Measurements from ENCODE around the gene RRAS2.

The RRAS2 gene

DNA sequence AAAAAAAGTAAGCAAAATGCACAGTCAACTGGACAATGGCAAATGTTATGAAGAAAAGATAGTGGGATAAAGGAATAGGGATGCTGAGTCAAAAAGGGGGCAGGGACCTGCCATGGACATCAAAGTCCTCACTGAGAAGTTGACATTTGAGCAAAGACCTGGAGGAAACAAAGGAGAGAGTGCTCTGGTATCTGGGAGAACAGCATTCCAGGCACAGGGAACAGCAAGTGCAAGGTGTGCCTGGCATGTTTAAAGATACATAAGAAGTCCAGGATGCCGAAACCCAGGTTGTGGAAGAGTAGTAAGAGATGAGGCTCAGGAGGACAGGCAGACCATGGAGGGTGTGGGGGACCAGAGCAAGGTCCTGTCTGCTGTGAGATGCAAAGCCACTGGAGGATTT lies 123.3 kb downstream of the RRAS2 start:
- TF ChIP-seq, protein P1, sequence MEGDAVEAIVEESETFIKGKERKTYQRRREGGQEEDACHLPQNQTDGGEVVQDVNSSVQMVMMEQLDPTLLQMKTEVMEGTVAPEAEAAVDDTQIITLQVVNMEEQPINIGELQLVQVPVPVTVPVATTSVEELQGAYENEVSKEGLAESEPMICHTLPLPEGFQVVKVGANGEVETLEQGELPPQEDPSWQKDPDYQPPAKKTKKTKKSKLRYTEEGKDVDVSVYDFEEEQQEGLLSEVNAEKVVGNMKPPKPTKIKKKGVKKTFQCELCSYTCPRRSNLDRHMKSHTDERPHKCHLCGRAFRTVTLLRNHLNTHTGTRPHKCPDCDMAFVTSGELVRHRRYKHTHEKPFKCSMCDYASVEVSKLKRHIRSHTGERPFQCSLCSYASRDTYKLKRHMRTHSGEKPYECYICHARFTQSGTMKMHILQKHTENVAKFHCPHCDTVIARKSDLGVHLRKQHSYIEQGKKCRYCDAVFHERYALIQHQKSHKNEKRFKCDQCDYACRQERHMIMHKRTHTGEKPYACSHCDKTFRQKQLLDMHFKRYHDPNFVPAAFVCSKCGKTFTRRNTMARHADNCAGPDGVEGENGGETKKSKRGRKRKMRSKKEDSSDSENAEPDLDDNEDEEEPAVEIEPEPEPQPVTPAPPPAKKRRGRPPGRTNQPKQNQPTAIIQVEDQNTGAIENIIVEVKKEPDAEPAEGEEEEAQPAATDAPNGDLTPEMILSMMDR (IDR thresholded peaks at IDR 0.05; ENCODE audit: low read depth, low read length), result no peak
- no peak for DNase-seq (ENCODE audit: low read depth in 2 of 2)
- no peak overlapping the region for H3K4me3 ChIP-seq (replicated peaks in 1 of 2; ENCODE audit: low read depth in 2 of 2, low read length in 2 of 2)

DNA sequence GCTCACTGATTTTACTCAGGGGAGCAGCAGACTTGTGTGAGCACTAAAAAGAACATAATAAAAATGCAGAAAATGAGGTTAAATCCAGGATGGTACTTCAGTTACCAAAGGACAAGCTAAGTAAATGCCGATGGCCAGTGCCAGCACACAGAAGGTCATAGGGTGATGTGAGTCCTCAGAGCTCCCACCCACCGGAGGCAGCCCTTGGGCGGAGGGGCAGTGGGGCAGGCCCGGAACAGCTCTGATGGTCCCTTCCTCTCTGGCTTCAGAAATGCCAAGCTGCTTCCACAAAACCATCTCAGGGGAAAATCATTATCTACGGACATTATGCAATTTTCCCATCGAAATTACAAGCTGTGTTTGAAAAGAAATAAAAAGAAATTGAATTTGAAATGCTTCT lies 124.5 kb downstream of the RRAS2 start:
- no peak for DNase-seq (ENCODE audit: low read depth in 2 of 2)
- TF ChIP-seq, protein P1 (IDR thresholded peaks at IDR 0.05; ENCODE audit: low read depth, low read length), result no peak
- H3K4me3 ChIP-seq (replicated peaks in 1 of 2; ENCODE audit: low read depth in 2 of 2, low read length in 2 of 2), result no peak overlapping the region

DNA sequence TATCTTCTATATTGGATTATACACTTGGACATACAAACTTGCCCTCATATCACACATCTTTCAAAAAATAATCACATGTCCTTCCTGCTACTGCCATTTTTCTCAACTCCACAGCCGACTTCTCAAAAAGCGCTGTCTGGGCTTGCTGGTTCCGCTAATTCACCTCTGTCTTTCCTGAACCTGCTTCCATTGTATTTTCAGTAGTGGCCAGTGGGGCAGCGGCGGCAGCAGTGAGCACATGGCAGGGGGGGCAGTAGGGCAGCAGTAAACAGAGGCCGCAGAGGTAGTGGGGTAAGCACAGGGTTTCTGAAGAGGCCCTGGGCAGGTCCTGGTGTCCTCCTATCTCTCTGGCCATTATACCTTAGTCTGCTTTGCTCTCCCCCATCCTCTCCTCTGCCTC lies 126.3 kb downstream of the RRAS2 start:
- TF ChIP-seq, protein P1 (IDR thresholded peaks at IDR 0.05; ENCODE audit: low read depth, low read length), result peak; percentile 24

DNA sequence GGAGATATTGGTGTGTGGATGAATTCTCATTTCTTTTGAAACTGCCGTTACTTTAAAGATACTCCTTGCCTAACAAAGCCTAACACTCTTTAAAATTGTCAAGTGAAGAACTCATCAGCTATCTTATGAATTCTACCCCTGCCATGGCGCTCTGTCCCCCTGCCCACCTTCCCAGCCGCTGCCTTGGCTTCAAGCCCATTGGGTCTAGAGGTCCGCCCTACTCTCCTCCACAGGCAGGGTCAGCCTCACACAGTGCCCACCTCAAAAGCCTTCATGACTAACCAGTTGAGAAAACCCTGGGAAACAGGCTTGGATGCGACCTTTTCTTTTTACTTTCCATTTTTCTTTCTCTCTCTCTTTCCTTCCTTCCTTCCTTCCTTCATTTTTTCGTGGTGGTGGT lies 128.6 kb downstream of the RRAS2 start:
- no peak overlapping the region for H3K4me3 ChIP-seq (replicated peaks in 1 of 2; ENCODE audit: low read depth in 2 of 2, low read length in 2 of 2)
- TF ChIP-seq, protein P1 (IDR thresholded peaks at IDR 0.05; ENCODE audit: low read depth, low read length), result no peak
- no peak for DNase-seq (ENCODE audit: low read depth in 2 of 2)

More for the DNA sequence above, 126.3 kb downstream of the RRAS2 start:
- no peak for DNase-seq (ENCODE audit: low read depth in 2 of 2)
- H3K4me3 ChIP-seq (replicated peaks in 1 of 2; ENCODE audit: low read depth in 2 of 2, low read length in 2 of 2), result no peak overlapping the region

DNA sequence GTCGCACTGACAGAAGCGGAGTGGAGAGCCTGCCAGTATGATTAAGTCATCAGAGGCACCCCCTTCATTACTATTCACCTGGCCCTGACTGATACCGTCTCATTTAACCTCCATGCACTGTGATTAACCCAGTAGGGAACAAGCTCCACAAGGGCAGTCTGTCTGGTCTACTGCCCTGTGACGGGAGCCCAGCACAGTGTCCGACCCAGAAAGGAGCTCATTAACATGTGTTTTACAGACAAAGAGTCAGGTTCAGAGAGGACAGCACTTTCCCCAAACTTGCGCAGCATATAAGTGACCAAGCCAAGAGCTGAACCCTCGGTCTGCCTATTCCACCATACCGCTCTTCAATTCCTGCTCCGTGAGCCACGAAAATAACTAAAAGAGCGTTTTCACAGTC lies 129.5 kb downstream of the RRAS2 start:
- TF ChIP-seq, protein P1 (IDR thresholded peaks at IDR 0.05; ENCODE audit: low read depth, low read length), result no peak

DNA sequence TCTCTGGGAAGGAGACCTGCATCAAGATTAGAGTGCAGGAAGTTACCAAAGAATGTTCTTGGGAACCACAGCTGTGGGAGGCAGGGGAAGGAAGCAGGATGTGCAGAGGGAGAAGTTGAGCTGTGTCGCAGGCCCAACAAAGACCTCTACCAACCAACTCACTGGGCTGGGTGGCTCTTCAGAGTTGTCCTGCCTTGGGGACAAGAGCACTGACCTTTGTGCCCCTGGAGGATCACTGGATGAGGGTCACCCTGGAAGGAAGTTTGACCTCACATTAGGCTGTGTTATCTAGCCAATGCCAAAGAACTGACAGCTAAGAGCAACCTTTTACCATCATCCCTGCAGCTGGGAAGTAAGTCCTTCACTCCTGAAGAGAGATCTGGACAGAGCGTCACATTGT lies 130.6 kb downstream of the RRAS2 start:
- TF ChIP-seq, protein P1 (IDR thresholded peaks at IDR 0.05; ENCODE audit: low read depth, low read length), result no peak
- H3K4me3 ChIP-seq (replicated peaks in 1 of 2; ENCODE audit: low read depth in 2 of 2, low read length in 2 of 2), result no peak overlapping the region
- DNase-seq (ENCODE audit: low read depth in 2 of 2), result no peak

More for the DNA sequence above, 129.5 kb downstream of the RRAS2 start:
- no peak overlapping the region for H3K4me3 ChIP-seq (replicated peaks in 1 of 2; ENCODE audit: low read depth in 2 of 2, low read length in 2 of 2)
- DNase-seq (ENCODE audit: low read depth in 2 of 2), result no peak
